Measurements from ENCODE around the gene IZUMO4.
A peak's percentile ranks its signal among the peaks of the same experiment; 100 is the strongest.

- 0 out of 2 replicates have a peak, but pooled peaks have one; percentile 12 for TF ChIP-seq POLR2AphosphoS5 (IDR thresholded peaks at IDR 0.05; ENCODE audit: low read depth, low read length)
- 0 out of 2 replicates have a peak, but pooled peaks have one; percentile 45 for TF ChIP-seq POLR2A (IDR thresholded peaks at IDR 0.05; ENCODE audit: low read depth, low read length)
Measured at GRCh38 chr19:2089001-2089711, 7.6 kb upstream of the IZUMO4 start.

Measured in GM12892 (cell line).